ENCODE data around the gene ASPG. TPM values are rescaled to one million over a fixed set of nuclear protein-coding genes. Genes with fewer than 3 reads are reported as not detected.

The ASPG gene
- total and polyA plus RNA-seq, 2 of the 13 experiments (the other 11 are each of a cell fraction or from before 2014, with no cell fraction given) = not detected

GRCh38 chr14:104078031-104078455 lies 7.5 kb upstream of the ASPG start (continued):
- TF ChIP-seq PRDM4 (CRISPR knock-in tag; IDR thresholded peaks at IDR 0.05; ENCODE audit: borderline replicate concordance) (no peak), ZNF562 (CRISPR knock-in tag; IDR thresholded peaks at IDR 0.05; ENCODE audit: borderline replicate concordance) (no peak), MXD3 (CRISPR knock-in tag; IDR thresholded peaks at IDR 0.05) (no peak), STAG1 (CRISPR knock-in tag; IDR thresholded peaks at IDR 0.05) (peak; percentile 89), HOXA3 (CRISPR knock-in tag; IDR thresholded peaks at IDR 0.05) (peak; percentile 20; the same call in 1 of the 2 replicates), MTA3 (CRISPR knock-in tag; IDR thresholded peaks at IDR 0.05) (no peak), ZNF567 (CRISPR knock-in tag; IDR thresholded peaks at IDR 0.05; ENCODE audit: borderline replicate concordance) (no peak), REPIN1 (CRISPR knock-in tag; IDR thresholded peaks at IDR 0.05; ENCODE audit: borderline replicate concordance, low read depth) (peak; percentile 43; the same call in 1 of the 2 replicates), CBX5 (CRISPR knock-in tag; IDR thresholded peaks at IDR 0.05; ENCODE audit: borderline replicate concordance) (peak; percentile 91), IRF9 (CRISPR knock-in tag; IDR thresholded peaks at IDR 0.05; ENCODE audit: borderline replicate concordance) (no peak), JUNB (CRISPR knock-in tag; IDR thresholded peaks at IDR 0.05; ENCODE audit: borderline replicate concordance) (no peak), ZNF253 (CRISPR knock-in tag; IDR thresholded peaks at IDR 0.05; ENCODE audit: borderline replicate concordance) (no peak), ELF3 (CRISPR knock-in tag; IDR thresholded peaks at IDR 0.05) (peak; percentile 93), ZC3H4 (CRISPR knock-in tag; IDR thresholded peaks at IDR 0.05; ENCODE audit: borderline replicate concordance) (no peak), ZFP90 (CRISPR knock-in tag; IDR thresholded peaks at IDR 0.05; ENCODE audit: borderline replicate concordance) (no peak), ZNF816 (CRISPR knock-in tag; IDR thresholded peaks at IDR 0.05; ENCODE audit: borderline replicate concordance) (no peak), ZNF576 (CRISPR knock-in tag; IDR thresholded peaks at IDR 0.05) (no peak), MTA1 (CRISPR knock-in tag; IDR thresholded peaks at IDR 0.05; ENCODE audit: borderline replicate concordance) (no peak), YEATS4 (CRISPR knock-in tag; IDR thresholded peaks at IDR 0.05; ENCODE audit: borderline replicate concordance) (no peak), PHB2 (IDR thresholded peaks at IDR 0.05; ENCODE audit: partially characterized antibody) (no peak), CERS6 (CRISPR knock-in tag; IDR thresholded peaks at IDR 0.05) (no peak), TSC22D2 (CRISPR knock-in tag; IDR thresholded peaks at IDR 0.05; ENCODE audit: borderline replicate concordance) (0 out of 2 replicates have a peak, but pooled peaks have one; percentile 58), ZSCAN22 (CRISPR knock-in tag; IDR thresholded peaks at IDR 0.05) (no peak), ZNF788 (CRISPR knock-in tag; IDR thresholded peaks at IDR 0.05; ENCODE audit: borderline replicate concordance) (peak; percentile 71; the same call in 1 of the 2 replicates), REL (CRISPR knock-in tag; conservative IDR thresholded peaks at IDR 0.05) (no peak), IKZF1 (IDR thresholded peaks at IDR 0.05) (no peak), HNRNPL (IDR thresholded peaks at IDR 0.05; ENCODE audit: low read depth, low read length) (no peak)

Data from HepG2 (cell line).